ENCODE measurements around the gene HYI.

DNA sequence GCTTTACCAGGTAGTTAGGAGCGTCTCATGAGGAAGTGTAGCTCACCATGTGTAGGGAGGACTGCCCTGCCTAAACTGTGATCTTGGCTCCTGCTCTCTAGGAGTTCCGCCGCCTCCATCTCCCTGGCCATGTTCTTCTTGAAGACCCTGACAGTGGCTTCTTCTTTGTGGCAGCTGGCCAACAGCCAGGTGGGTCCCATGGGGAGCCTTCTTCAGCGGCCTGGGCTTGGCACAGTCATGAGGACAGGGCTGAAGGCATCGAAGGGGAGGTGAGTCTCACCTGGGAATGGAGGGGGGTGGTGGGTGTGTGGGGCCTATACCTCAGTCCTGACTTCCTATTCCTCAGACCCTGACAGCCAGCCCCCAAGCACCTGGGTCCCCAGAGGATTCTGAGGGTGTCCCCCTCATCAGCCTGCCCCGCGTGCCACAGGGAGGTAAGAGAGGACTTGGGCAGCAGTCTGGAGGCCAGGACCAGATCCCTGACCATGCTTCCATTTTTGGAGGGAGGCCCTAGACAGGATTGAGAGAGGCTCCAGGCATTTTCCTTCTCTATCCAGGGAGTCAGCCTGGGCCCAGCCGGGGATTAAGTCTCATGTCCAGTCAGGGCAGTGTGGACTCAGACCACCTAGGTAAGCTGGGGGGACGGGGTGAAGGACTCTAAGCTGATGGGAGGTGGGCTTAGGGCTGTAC, 21.4 kb downstream of the HYI start:
- TF ChIP-seq POLR2A (IDR thresholded peaks at IDR 0.05; ENCODE audit: low read depth, low read length) (no peak), POLR2AphosphoS5 (IDR thresholded peaks at IDR 0.05; ENCODE audit: low read depth, low read length) (no peak), SPI1 (IDR thresholded peaks at IDR 0.05; ENCODE audit: low read depth, low read length) (no peak)

All from GM12891 (cell line).